H9 (cell line): ENCODE results near the gene EHBP1. TPM values are rescaled to one million over a fixed set of nuclear protein-coding genes. Genes with fewer than 3 reads are reported as not detected.

Experiments
- DNase-seq: peaks from one replicate; pipeline ENCODE4 v3.0.0-alpha.2; 2017
- H2AFZ ChIP-seq: one replicate; pipeline ENCODE4 v1.6.1; 2013; ENCODE audit warnings: mild to moderate bottlenecking, low read length, control low read depth, moderate library complexity
- H2AK5ac ChIP-seq: 2 replicates; pipeline ENCODE4 v1.6.1; 2013; ENCODE audit warnings: low read length, control low read depth, mixed read lengths; ENCODE audit not compliant: insufficient read length
- H2BK120ac ChIP-seq: one replicate; pipeline ENCODE4 v1.6.1; 2013; ENCODE audit warnings: low read depth, mild to moderate bottlenecking, low read length, control low read depth, inconsistent platforms; ENCODE audit not compliant: poor library complexity, severe bottlenecking
- H2BK12ac ChIP-seq: 2 replicates; pipeline ENCODE4 v1.6.1; 2013; ENCODE audit warnings: low read length, control low read depth, mixed read lengths, low read depth; ENCODE audit not compliant: insufficient read length
- H2BK15ac ChIP-seq: 2 replicates; pipeline ENCODE4 v1.6.1; 2013; ENCODE audit warnings: low read depth, low read length, control low read depth
- H2BK20ac ChIP-seq: one replicate; pipeline ENCODE4 v1.6.1; 2013; ENCODE audit warnings: low read depth, mild to moderate bottlenecking, low read length, control low read depth, inconsistent platforms; ENCODE audit not compliant: poor library complexity, severe bottlenecking
- H2BK5ac ChIP-seq: 2 replicates; pipeline ENCODE4 v1.6.1; 2013; ENCODE audit warnings: low read length, control low read depth, mixed read lengths; ENCODE audit not compliant: insufficient read length
- H3K14ac ChIP-seq: 2 replicates; pipeline ENCODE4 v1.6.1; 2013; ENCODE audit warnings: low read length, control low read depth; ENCODE audit not compliant: insufficient read depth
- H3K18ac ChIP-seq: 2 replicates; pipeline ENCODE4 v1.6.1; 2013; ENCODE audit warnings: low read depth, mild to moderate bottlenecking, mixed read lengths, low read length, control low read depth; ENCODE audit not compliant: insufficient read length
- H3K23ac ChIP-seq: 2 replicates; pipeline ENCODE4 v1.6.1; 2013; ENCODE audit warnings: low read length, control low read depth, mixed read lengths, low read depth; ENCODE audit not compliant: insufficient read length
- H3K23me2 ChIP-seq: 2 replicates; pipeline ENCODE4 v1.6.1; 2013; ENCODE audit warnings: low read depth, mild to moderate bottlenecking, mixed read lengths, low read length, control low read depth; ENCODE audit not compliant: insufficient read length, poor library complexity, severe bottlenecking
- H3K27ac ChIP-seq: 2 replicates; pipeline ENCODE4 v1.5.1; 2013; ENCODE audit warnings: low read length, control low read depth, mixed read lengths, low read depth; ENCODE audit not compliant: insufficient read length
- H3K27me3 ChIP-seq: 2 replicates; pipeline ENCODE4 v1.6.1; 2013; ENCODE audit warnings: low read length, control low read depth, inconsistent platforms; ENCODE audit not compliant: insufficient read depth
- H3K4ac ChIP-seq: 2 replicates; pipeline ENCODE4 v1.6.1; 2013; ENCODE audit warnings: low read depth, mild to moderate bottlenecking, control low read depth, inconsistent platforms, low read length, moderate library complexity
- H3K4me1 ChIP-seq: 2 replicates; pipeline ENCODE4 v1.6.1; 2013; ENCODE audit warnings: low read length, control low read depth, inconsistent platforms; ENCODE audit not compliant: insufficient read depth
- H3K4me2 ChIP-seq: 2 replicates; pipeline ENCODE4 v1.6.1; 2013; ENCODE audit warnings: low read length, control low read depth, mixed read lengths; ENCODE audit not compliant: insufficient read length, insufficient read depth
- H3K56ac ChIP-seq: 2 replicates; pipeline ENCODE4 v1.6.1; 2013; ENCODE audit warnings: low read depth, mild to moderate bottlenecking, mixed read lengths, low read length, control low read depth; ENCODE audit not compliant: insufficient read length
- H3K79me1 ChIP-seq: 2 replicates; pipeline ENCODE4 v1.6.1; 2013; ENCODE audit warnings: low read depth, mild to moderate bottlenecking, moderate library complexity, low read length, control low read depth, inconsistent platforms; ENCODE audit not compliant: insufficient read depth, poor library complexity, severe bottlenecking
- H3K79me2 ChIP-seq: 2 replicates; pipeline ENCODE4 v1.6.1; 2013; ENCODE audit warnings: low read length, control low read depth, inconsistent platforms; ENCODE audit not compliant: insufficient read depth
- H3K9ac ChIP-seq: 2 replicates; pipeline ENCODE4 v1.6.1; 2013; ENCODE audit warnings: low read length, control low read depth, mixed read lengths; ENCODE audit not compliant: insufficient read length; ENCODE audit errors: extremely low read depth
- H3K9me3 ChIP-seq: one replicate; pipeline ENCODE4 v1.6.1; 2013; ENCODE audit warnings: low read depth, low read length, inconsistent platforms; ENCODE audit not compliant: control insufficient read depth
- H3T11ph ChIP-seq: one replicate; pipeline ENCODE4 v1.6.1; 2013; ENCODE audit warnings: mild to moderate bottlenecking, low read length, control low read depth, inconsistent platforms
- H4K20me1 ChIP-seq: one replicate; pipeline ENCODE4 v1.6.1; 2013; ENCODE audit not compliant: control insufficient read depth, insufficient read length, insufficient read depth
- H4K5ac ChIP-seq: 2 replicates; pipeline ENCODE4 v1.6.1; 2013; ENCODE audit warnings: low read depth, mild to moderate bottlenecking, mixed read lengths, low read length, control low read depth; ENCODE audit not compliant: insufficient read length
- H4K8ac ChIP-seq: replicated peaks from 2 replicates; pipeline ENCODE4 v1.6.1; 2013; ENCODE audit warnings: low read length, control low read depth, mixed read lengths, low read depth; ENCODE audit not compliant: insufficient read length
- H4K91ac ChIP-seq: 2 replicates; pipeline ENCODE4 v1.6.1; 2013; ENCODE audit warnings: low read depth, mild to moderate bottlenecking, moderate library complexity, mixed read lengths, low read length, control low read depth; ENCODE audit not compliant: insufficient read length
- H3K27ac Mint-ChIP-seq, 3 experiments: 2 replicates in 2 of 3; 3 replicates in 1 of 3; pipeline ENCODE4 v1.8.0; 2020 to 2021; ENCODE audit warnings: mixed read lengths in 3 of 3, mild to moderate bottlenecking in 1 of 3, moderate library complexity in 1 of 3
- H3K27me3 Mint-ChIP-seq: 2 replicates; pipeline ENCODE4 v1.8.0; 2021; ENCODE audit warnings: low read depth, mild to moderate bottlenecking, moderate library complexity, mixed read lengths
- H3K36me3 Mint-ChIP-seq, 3 experiments: 2 replicates in 2 of 3; 3 replicates in 1 of 3; pipeline ENCODE4 v1.8.0; 2020 to 2021; ENCODE audit warnings: low read depth in 3 of 3, mixed read lengths in 3 of 3; ENCODE audit not compliant: insufficient read depth in 1 of 3
- H3K4me1 Mint-ChIP-seq, 2 experiments: 2 replicates each; pipeline ENCODE4 v1.8.0; 2020; ENCODE audit warnings: mixed read lengths in 2 of 2
- H3K4me3 Mint-ChIP-seq, 2 experiments: 2 replicates in 1 of 2; 3 replicates in 1 of 2; pipeline ENCODE4 v1.8.0; 2020 to 2021; ENCODE audit warnings: mild to moderate bottlenecking in 2 of 2, mixed read lengths in 2 of 2, moderate library complexity in 1 of 2
- H3K9me3 Mint-ChIP-seq, 2 experiments: 2 replicates in 1 of 2; 3 replicates in 1 of 2; pipeline ENCODE4 v1.8.0; 2020; ENCODE audit warnings: mild to moderate bottlenecking in 2 of 2, mixed read lengths in 2 of 2, moderate library complexity in 1 of 2
- CTCF ChIP-seq: fragments of 200-600 bp; sonication (generic); conservative IDR thresholded peaks from 3 replicates; pipeline ENCODE4 v1.8.0; 2021; ENCODE audit warnings: antibody characterized with exemption, mild to moderate bottlenecking
- WGBS: extraction: QIAGEN DNeasy Blood & Tissue Kit; methylation state at CpG from one replicate; pipeline ENCODE4 v1.1.7; 2013; ENCODE audit warnings: missing lambda C conversion rate, low lambda C conversion rate, mixed read lengths; ENCODE audit not compliant: insufficient read length; ENCODE audit errors: extremely low coverage; 5-methylcytosine and 5-hydroxymethylcytosine counted together
- total RNA-seq: library from RNA; stranded (reverse); gene quantifications from 2 replicates; pipeline ENCODE4 v1.2.1, GENCODE V29; 2021

The EHBP1 gene
- total RNA-seq, 1 experiment from 2014 or later = 35.6 TPM

- H3K27ac ChIP-seq = no peak overlapping the region
- Mint-ChIP-seq H3K36me3 (no peaks in the 10 kb centered on the region), H3K27me3 (no peaks in the 10 kb centered on the region), H3K9me3 (no peaks in the 10 kb centered on the region), H3K4me1 (peaks cover 0 to 3% of the 10 kb centered on the region in 2 experiments; a peak in 1 of 4 replicates), H3K4me3 (no peak overlapping the region), H3K27ac (no peak overlapping the region; a peak in 1 of 7 replicates)
- no peaks in the 10 kb centered on the region for H3K4me1 ChIP-seq
- no peak for DNase-seq
- no peak overlapping the region for H2BK120ac ChIP-seq
- H2BK15ac ChIP-seq = no peak overlapping the region
- H3K56ac ChIP-seq = no peak overlapping the region
- no peak overlapping the region for H4K91ac ChIP-seq
- H3K79me1 ChIP-seq = no peaks in the 10 kb centered on the region
- no peak overlapping the region for H3K14ac ChIP-seq
- H3K9me3 ChIP-seq = no peaks in the 10 kb centered on the region
- no peak overlapping the region for H3K18ac ChIP-seq
- H3T11ph ChIP-seq = no peak overlapping the region
- H2AFZ ChIP-seq = no peak overlapping the region
- no peak overlapping the region for H3K23ac ChIP-seq
- no peak overlapping the region for H2BK20ac ChIP-seq
- WGBS = no CpG with 5 or more reads among the region's 7 CpGs
- no peak overlapping the region for H3K4me2 ChIP-seq
- no peak overlapping the region for H4K5ac ChIP-seq
- no peak overlapping the region for H3K4ac ChIP-seq
- H3K27me3 ChIP-seq = no peaks in the 10 kb centered on the region
- no peak overlapping the region for H2BK5ac ChIP-seq
- no peaks in the 10 kb centered on the region for H3K23me2 ChIP-seq
- no peak overlapping the region for H3K9ac ChIP-seq
- no peak overlapping the region for H2AK5ac ChIP-seq
- no peaks in the 10 kb centered on the region for H3K79me2 ChIP-seq
- H2BK12ac ChIP-seq = no peak overlapping the region
- no peak for TF ChIP-seq CTCF
- no peaks in the 10 kb centered on the region for H4K20me1 ChIP-seq
- H4K8ac ChIP-seq = no peak overlapping the region
These were observed 259.2 kb downstream of the EHBP1 start for GRCh38 chr2:62964671-62965070.
